HepG2 (cell line): ENCODE results near the gene ARMC2. TPM values are rescaled to one million over a fixed set of nuclear protein-coding genes. Genes with fewer than 3 reads are reported as not detected.
A peak's percentile ranks its signal among the peaks of the same experiment; 100 is the strongest.

Experiments used
- ASH2L ChIP-seq: fragments of 300-600, 200-600 bp; sonication (generic); IDR thresholded peaks from 2 replicates; pipeline ENCODE4 v1.7.0; 2017; ENCODE audit warnings: low read depth, mild to moderate bottlenecking, moderate library complexity, mixed read lengths, low read length; ENCODE audit not compliant: insufficient read length
- ERF ChIP-seq: IDR thresholded peaks from 2 replicates; pipeline ENCODE4 v1.6.1; 2018; ENCODE audit warnings: missing biosample characterization, missing genetic modification reagents
- FOSL1 ChIP-seq: sonication (generic); formaldehyde crosslinking; IDR thresholded peaks from 2 replicates; pipeline ENCODE4 v1.9.0; 2021; ENCODE audit warnings: missing genetic modification reagents, borderline replicate concordance
- HES4 ChIP-seq: sonication (generic); formaldehyde crosslinking; IDR thresholded peaks from 2 replicates; pipeline ENCODE4 v1.9.0; 2021; ENCODE audit warnings: mild to moderate bottlenecking, missing genetic modification reagents, borderline replicate concordance
- KAT8 ChIP-seq: IDR thresholded peaks from 2 replicates; pipeline ENCODE4 v1.6.1; 2016; ENCODE audit warnings: missing genetic modification reagents, missing compliant biosample characterization
- NCOA2 ChIP-seq: sonication (generic); formaldehyde crosslinking; IDR thresholded peaks from 2 replicates; pipeline ENCODE4 v1.8.0; 2022; ENCODE audit warnings: inconsistent platforms
- RARG ChIP-seq: sonication (generic); formaldehyde crosslinking; IDR thresholded peaks from 2 replicates; pipeline ENCODE4 v1.4.0; 2020; ENCODE audit warnings: low read depth, mild to moderate bottlenecking, missing genetic modification reagents
- SRSF1 ChIP-seq: fragments of 200-400 bp; formaldehyde crosslinking; optimal IDR thresholded peaks from 2 replicates; pipeline ENCODE3; 2017; ENCODE audit warnings: mild to moderate bottlenecking, low read depth, low read length, moderate library complexity
- STAT5B ChIP-seq: sonication (generic); formaldehyde crosslinking; IDR thresholded peaks from 2 replicates; pipeline ENCODE4 v1.4.0; 2020; ENCODE audit warnings: missing genetic modification reagents
- TAF1 ChIP-seq: sonication (generic); formaldehyde crosslinking; IDR thresholded peaks from 2 replicates; pipeline ENCODE4 v1.4.0; 2020; ENCODE audit warnings: missing genetic modification reagents
- U2AF2 ChIP-seq: fragments of 200-400 bp; formaldehyde crosslinking; IDR thresholded peaks from 2 replicates; pipeline ENCODE4 v1.6.1; 2017; ENCODE audit warnings: low read depth, mild to moderate bottlenecking, low read length
- WIZ ChIP-seq: sonication (generic); formaldehyde crosslinking; IDR thresholded peaks from 2 replicates; pipeline ENCODE4 v1.5.1; 2020; ENCODE audit warnings: mild to moderate bottlenecking, missing genetic modification reagents
- ZFP1 ChIP-seq: IDR thresholded peaks from 2 replicates; pipeline ENCODE4 v1.6.1; 2016
- ZNF24 ChIP-seq: fragments of 450-650 bp; IDR thresholded peaks from 2 replicates; pipeline ENCODE4 v1.6.1; 2017; ENCODE audit warnings: antibody characterized with exemption, mild to moderate bottlenecking
- ZNF318 ChIP-seq: sonication (generic); formaldehyde crosslinking; IDR thresholded peaks from 2 replicates; pipeline ENCODE4 v1.4.0; 2020; ENCODE audit warnings: mild to moderate bottlenecking, missing genetic modification reagents
- ZNF331 ChIP-seq: sonication (generic); formaldehyde crosslinking; IDR thresholded peaks from 2 replicates; pipeline ENCODE4 v1.4.0; 2020; ENCODE audit warnings: missing genetic modification reagents
- ZNF343 ChIP-seq: sonication (generic); formaldehyde crosslinking; IDR thresholded peaks from 2 replicates; pipeline ENCODE4 v1.4.0; 2020; ENCODE audit warnings: mild to moderate bottlenecking, missing genetic modification reagents
- ZNF430 ChIP-seq: sonication (generic); formaldehyde crosslinking; IDR thresholded peaks from 2 replicates; pipeline ENCODE4 v1.9.0; 2021; ENCODE audit warnings: mild to moderate bottlenecking, missing genetic modification reagents
- polyA plus RNA-seq, 8 experiments: library from polyadenylated mRNA; depleted of rRNA in 3 of 8; stranded (reverse) in 7 of 8; unstranded in 1 of 8; fragments of >200 nt; fragmentation: Illumina TruSeq in 4 of 8; extraction: Trizol in 4 of 8; gene quantifications; 2 replicates each; pipeline versions ENCODE4 v1.2.1 to v1.2.3, GENCODE V29; 2011 to 2016; ENCODE audit warnings: low read depth in 4 of 8, missing spikeins in 1 of 8, mixed read lengths in 1 of 8; ENCODE audit not compliant: insufficient read depth in 1 of 8
- total RNA-seq, 5 experiments: library from RNA; depleted of rRNA; stranded (reverse); fragments of >200 nt; fragmentation: Illumina TruSeq; extraction: Trizol; gene quantifications; 2 replicates each; pipeline ENCODE4 v1.2.3, GENCODE V29; 2016; ENCODE audit warnings: low read depth in 1 of 5
- TF ChIP-seq, protein P1 (sequence below): IDR thresholded peaks from 2 replicates; pipeline ENCODE4 v1.6.1; 2016; ENCODE audit warnings: low read depth
- TF ChIP-seq, protein P2 (sequence below): sonication (generic); formaldehyde crosslinking; IDR thresholded peaks from 2 replicates; pipeline ENCODE4 v1.9.0; 2021; ENCODE audit warnings: missing genetic modification reagents, mild to moderate bottlenecking, borderline replicate concordance

ARMC2 gene
- total and polyA plus RNA-seq, 2 of the 13 experiments (the other 11 are each of a cell fraction or from before 2014, with no cell fraction given): 1.4 to 3.2 TPM

- TF ChIP-seq ZNF318: no peak
- TF ChIP-seq ZNF430: no peak
- TF ChIP-seq FOSL1 (CRISPR knock-in tag): no peak
- TF ChIP-seq RARG: no peak
- TF ChIP-seq WIZ: no peak
- TF ChIP-seq ZNF343: no peak
- peak; percentile 66 for TF ChIP-seq HES4 (CRISPR knock-in tag)
- TF ChIP-seq, protein P1, sequence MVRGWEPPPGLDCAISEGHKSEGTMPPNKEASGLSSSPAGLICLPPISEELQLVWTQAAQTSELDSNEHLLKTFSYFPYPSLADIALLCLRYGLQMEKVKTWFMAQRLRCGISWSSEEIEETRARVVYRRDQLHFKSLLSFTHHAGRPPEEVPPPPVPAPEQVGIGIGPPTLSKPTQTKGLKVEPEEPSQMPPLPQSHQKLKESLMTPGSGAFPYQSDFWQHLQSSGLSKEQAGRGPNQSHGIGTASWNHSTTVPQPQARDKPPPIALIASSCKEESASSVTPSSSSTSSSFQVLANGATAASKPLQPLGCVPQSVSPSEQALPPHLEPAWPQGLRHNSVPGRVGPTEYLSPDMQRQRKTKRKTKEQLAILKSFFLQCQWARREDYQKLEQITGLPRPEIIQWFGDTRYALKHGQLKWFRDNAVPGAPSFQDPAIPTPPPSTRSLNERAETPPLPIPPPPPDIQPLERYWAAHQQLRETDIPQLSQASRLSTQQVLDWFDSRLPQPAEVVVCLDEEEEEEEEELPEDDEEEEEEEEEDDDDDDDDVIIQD (CRISPR knock-in tag): no peak
- no peak for TF ChIP-seq U2AF2
- 0 out of 2 replicates have a peak, but pooled peaks have one; percentile 26 for TF ChIP-seq NCOA2 (CRISPR knock-in tag)
- TF ChIP-seq, protein P2, sequence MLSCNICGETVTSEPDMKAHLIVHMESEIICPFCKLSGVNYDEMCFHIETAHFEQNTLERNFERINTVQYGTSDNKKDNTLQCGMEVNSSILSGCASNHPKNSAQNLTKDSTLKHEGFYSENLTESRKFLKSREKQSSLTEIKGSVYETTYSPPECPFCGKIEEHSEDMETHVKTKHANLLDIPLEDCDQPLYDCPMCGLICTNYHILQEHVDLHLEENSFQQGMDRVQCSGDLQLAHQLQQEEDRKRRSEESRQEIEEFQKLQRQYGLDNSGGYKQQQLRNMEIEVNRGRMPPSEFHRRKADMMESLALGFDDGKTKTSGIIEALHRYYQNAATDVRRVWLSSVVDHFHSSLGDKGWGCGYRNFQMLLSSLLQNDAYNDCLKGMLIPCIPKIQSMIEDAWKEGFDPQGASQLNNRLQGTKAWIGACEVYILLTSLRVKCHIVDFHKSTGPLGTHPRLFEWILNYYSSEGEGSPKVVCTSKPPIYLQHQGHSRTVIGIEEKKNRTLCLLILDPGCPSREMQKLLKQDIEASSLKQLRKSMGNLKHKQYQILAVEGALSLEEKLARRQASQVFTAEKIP (CRISPR knock-in tag): no peak
- TF ChIP-seq ERF: peak; percentile 84
- TF ChIP-seq ASH2L: peak; percentile 65
- 0 out of 2 replicates have a peak, but pooled peaks have one; percentile 32 for TF ChIP-seq ZFP1 (CRISPR knock-in tag)
- TF ChIP-seq STAT5B (CRISPR knock-in tag): no peak
- TF ChIP-seq ZNF24: no peak
- no peak for TF ChIP-seq ZNF331
- TF ChIP-seq KAT8 (CRISPR knock-in tag): peak; percentile 77
- peak; percentile 42; the same call in 1 of the 2 replicates for TF ChIP-seq TAF1 (CRISPR knock-in tag)
- TF ChIP-seq SRSF1: peak; percentile 46
These were observed at the start of gene ARMC2 (continued) for GRCh38 chr6:108848116-108848868.
